ENCODE measurements around the gene ANKRD39.

DNA sequence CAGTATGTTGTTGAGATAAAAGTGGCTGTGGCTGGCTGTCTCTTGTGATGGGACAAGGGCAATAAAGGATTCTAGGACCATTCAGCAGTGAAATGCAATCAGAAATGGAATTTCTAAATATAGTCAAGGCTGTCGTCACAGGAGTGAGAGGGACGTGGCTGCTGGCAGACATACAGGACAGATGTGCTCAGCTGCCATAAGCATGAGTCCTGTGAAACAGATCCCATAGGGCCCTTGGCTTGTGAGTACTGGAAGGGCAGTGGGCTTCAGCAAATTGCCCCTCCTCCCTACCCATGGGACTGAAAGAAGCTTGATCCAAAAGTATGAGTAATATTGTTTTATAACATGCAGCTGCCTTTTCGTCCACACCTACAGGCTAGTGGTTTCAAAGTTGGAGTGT, 45.9 kb downstream of the ANKRD39 start:
- TF ChIP-seq PML (IDR thresholded peaks at IDR 0.05; ENCODE audit: low read length) (no peak), MYC (IDR thresholded peaks at IDR 0.05; ENCODE audit: insufficient read depth, insufficient read length, insufficient replicate concordance, low read length, severe bottlenecking) (no peak), RFX5 (IDR thresholded peaks at IDR 0.05; ENCODE audit: low read depth, low read length) (no peak), CREM (IDR thresholded peaks at IDR 0.05; ENCODE audit: low read depth) (no peak), YY1 (IDR thresholded peaks at IDR 0.05; ENCODE audit: low read depth, low read length) (no peak), POLR2A (IDR thresholded peaks at IDR 0.05; ENCODE audit: low read depth, low read length) (no peak), NR2C2 (IDR thresholded peaks at IDR 0.05; ENCODE audit: borderline replicate concordance, control insufficient read depth, insufficient read length, low read depth) (no peak), TBL1XR1 (IDR thresholded peaks at IDR 0.05; ENCODE audit: low read depth, low read length) (no peak)
- TF ChIP-seq, protein P1, sequence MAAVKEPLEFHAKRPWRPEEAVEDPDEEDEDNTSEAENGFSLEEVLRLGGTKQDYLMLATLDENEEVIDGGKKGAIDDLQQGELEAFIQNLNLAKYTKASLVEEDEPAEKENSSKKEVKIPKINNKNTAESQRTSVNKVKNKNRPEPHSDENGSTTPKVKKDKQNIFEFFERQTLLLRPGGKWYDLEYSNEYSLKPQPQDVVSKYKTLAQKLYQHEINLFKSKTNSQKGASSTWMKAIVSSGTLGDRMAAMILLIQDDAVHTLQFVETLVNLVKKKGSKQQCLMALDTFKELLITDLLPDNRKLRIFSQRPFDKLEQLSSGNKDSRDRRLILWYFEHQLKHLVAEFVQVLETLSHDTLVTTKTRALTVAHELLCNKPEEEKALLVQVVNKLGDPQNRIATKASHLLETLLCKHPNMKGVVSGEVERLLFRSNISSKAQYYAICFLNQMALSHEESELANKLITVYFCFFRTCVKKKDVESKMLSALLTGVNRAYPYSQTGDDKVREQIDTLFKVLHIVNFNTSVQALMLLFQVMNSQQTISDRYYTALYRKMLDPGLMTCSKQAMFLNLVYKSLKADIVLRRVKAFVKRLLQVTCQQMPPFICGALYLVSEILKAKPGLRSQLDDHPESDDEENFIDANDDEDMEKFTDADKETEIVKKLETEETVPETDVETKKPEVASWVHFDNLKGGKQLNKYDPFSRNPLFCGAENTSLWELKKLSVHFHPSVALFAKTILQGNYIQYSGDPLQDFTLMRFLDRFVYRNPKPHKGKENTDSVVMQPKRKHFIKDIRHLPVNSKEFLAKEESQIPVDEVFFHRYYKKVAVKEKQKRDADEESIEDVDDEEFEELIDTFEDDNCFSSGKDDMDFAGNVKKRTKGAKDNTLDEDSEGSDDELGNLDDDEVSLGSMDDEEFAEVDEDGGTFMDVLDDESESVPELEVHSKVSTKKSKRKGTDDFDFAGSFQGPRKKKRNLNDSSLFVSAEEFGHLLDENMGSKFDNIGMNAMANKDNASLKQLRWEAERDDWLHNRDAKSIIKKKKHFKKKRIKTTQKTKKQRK (IDR thresholded peaks at IDR 0.05; ENCODE audit: low read depth, low read length) = no peak
- TF ChIP-seq, protein P2, sequence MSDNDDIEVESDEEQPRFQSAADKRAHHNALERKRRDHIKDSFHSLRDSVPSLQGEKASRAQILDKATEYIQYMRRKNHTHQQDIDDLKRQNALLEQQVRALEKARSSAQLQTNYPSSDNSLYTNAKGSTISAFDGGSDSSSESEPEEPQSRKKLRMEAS (IDR thresholded peaks at IDR 0.05; ENCODE audit: low read depth, low read length) = no peak

Measured in GM12878 (cell line).